HepG2 (cell line): ENCODE measurements around the gene CACNA1G. TPM values are rescaled to one million over a fixed set of nuclear protein-coding genes. Genes with fewer than 3 reads are reported as not detected.

Experiments
- YY1 ChIP-seq: IDR thresholded peaks from 2 replicates; pipeline ENCODE4 v1.6.1; 2011; ENCODE audit warnings: low read length, low read depth, moderate library complexity, mild to moderate bottlenecking; ENCODE audit not compliant: insufficient read depth, insufficient replicate concordance
- polyA plus RNA-seq, 8 experiments: library from polyadenylated mRNA; depleted of rRNA in 3 of 8; stranded (reverse) in 7 of 8; unstranded in 1 of 8; fragments of >200 nt; fragmentation: Illumina TruSeq in 4 of 8; extraction: Trizol in 4 of 8; gene quantifications; 2 replicates each; pipeline versions ENCODE4 v1.2.1 to v1.2.3, GENCODE V29; 2011 to 2016; ENCODE audit warnings: low read depth in 4 of 8, missing spikeins in 1 of 8, mixed read lengths in 1 of 8; ENCODE audit not compliant: insufficient read depth in 1 of 8
- total RNA-seq, 5 experiments: library from RNA; depleted of rRNA; stranded (reverse); fragments of >200 nt; fragmentation: Illumina TruSeq; extraction: Trizol; gene quantifications; 2 replicates each; pipeline ENCODE4 v1.2.3, GENCODE V29; 2016; ENCODE audit warnings: low read depth in 1 of 5
- TF ChIP-seq, protein P1 (sequence below): sonication (generic); formaldehyde crosslinking; IDR thresholded peaks from 2 replicates; pipeline ENCODE4 v1.8.1; 2022; ENCODE audit warnings: mild to moderate bottlenecking, missing genetic modification reagents
- TF ChIP-seq, protein P2 (sequence below): sonication (generic); formaldehyde crosslinking; IDR thresholded peaks from 2 replicates; pipeline ENCODE4 v1.8.0; 2022; ENCODE audit warnings: mild to moderate bottlenecking, missing genetic modification reagents; ENCODE audit not compliant: insufficient replicate concordance
- TF ChIP-seq, protein P3 (sequence below): sonication (generic); formaldehyde crosslinking; IDR thresholded peaks from 2 replicates; pipeline ENCODE4 v1.4.0; 2020; ENCODE audit warnings: missing genetic modification reagents
- TF ChIP-seq, protein P4 (sequence below): fragments of 450-650 bp; IDR thresholded peaks from 2 replicates; pipeline ENCODE4 v1.6.1; 2016

Gene CACNA1G
- total and polyA plus RNA-seq, 2 of the 13 experiments (the other 11 are each of a cell fraction or from before 2014, with no cell fraction given): 0.02 TPM; not detected in 1

DNA sequence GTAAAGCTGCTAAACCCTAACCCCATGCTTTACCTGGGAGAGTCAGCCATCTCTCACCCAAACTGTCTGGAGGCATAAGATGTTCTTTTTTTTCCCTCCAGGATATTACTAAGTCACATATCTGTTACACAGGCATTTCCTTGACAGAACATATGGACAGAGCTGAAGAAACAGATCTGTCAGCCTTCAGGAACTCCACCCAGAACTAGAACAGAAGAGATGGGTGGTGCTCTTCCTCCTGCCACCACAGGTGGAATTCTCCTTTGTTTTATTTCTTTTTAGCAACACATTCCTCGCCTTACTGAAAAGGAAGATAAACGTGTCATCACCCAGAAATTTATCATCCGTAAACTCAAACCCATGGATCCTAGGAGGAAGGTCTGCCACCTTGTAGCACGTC is 43.5 kb upstream of the CACNA1G start (continued):
- TF ChIP-seq, protein P1, sequence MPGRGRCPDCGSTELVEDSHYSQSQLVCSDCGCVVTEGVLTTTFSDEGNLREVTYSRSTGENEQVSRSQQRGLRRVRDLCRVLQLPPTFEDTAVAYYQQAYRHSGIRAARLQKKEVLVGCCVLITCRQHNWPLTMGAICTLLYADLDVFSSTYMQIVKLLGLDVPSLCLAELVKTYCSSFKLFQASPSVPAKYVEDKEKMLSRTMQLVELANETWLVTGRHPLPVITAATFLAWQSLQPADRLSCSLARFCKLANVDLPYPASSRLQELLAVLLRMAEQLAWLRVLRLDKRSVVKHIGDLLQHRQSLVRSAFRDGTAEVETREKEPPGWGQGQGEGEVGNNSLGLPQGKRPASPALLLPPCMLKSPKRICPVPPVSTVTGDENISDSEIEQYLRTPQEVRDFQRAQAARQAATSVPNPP: no peak
- TF ChIP-seq, protein P2, sequence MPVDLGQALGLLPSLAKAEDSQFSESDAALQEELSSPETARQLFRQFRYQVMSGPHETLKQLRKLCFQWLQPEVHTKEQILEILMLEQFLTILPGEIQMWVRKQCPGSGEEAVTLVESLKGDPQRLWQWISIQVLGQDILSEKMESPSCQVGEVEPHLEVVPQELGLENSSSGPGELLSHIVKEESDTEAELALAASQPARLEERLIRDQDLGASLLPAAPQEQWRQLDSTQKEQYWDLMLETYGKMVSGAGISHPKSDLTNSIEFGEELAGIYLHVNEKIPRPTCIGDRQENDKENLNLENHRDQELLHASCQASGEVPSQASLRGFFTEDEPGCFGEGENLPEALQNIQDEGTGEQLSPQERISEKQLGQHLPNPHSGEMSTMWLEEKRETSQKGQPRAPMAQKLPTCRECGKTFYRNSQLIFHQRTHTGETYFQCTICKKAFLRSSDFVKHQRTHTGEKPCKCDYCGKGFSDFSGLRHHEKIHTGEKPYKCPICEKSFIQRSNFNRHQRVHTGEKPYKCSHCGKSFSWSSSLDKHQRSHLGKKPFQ (CRISPR knock-in tag): no peak
- TF ChIP-seq, protein P3, sequence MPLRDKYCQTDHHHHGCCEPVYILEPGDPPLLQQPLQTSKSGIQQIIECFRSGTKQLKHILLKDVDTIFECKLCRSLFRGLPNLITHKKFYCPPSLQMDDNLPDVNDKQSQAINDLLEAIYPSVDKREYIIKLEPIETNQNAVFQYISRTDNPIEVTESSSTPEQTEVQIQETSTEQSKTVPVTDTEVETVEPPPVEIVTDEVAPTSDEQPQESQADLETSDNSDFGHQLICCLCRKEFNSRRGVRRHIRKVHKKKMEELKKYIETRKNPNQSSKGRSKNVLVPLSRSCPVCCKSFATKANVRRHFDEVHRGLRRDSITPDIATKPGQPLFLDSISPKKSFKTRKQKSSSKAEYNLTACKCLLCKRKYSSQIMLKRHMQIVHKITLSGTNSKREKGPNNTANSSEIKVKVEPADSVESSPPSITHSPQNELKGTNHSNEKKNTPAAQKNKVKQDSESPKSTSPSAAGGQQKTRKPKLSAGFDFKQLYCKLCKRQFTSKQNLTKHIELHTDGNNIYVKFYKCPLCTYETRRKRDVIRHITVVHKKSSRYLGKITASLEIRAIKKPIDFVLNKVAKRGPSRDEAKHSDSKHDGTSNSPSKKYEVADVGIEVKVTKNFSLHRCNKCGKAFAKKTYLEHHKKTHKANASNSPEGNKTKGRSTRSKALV: no peak
- TF ChIP-seq, protein P4, sequence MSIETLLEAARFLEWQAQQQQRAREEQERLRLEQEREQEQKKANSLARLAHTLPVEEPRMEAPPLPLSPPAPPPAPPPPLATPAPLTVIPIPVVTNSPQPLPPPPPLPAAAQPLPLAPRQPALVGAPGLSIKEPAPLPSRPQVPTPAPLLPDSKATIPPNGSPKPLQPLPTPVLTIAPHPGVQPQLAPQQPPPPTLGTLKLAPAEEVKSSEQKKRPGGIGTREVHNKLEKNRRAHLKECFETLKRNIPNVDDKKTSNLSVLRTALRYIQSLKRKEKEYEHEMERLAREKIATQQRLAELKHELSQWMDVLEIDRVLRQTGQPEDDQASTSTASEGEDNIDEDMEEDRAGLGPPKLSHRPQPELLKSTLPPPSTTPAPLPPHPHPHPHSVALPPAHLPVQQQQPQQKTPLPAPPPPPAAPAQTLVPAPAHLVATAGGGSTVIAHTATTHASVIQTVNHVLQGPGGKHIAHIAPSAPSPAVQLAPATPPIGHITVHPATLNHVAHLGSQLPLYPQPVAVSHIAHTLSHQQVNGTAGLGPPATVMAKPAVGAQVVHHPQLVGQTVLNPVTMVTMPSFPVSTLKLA: no peak
- TF ChIP-seq YY1: no peak
